ENCODE results near the gene OR52K2.

OR52K2 gene

GRCh38 chr11:4495487-4495886 is 46.4 kb downstream of the OR52K2 start:
- no peak overlapping the region for H3K27ac Mint-ChIP-seq
- CTCF ChIA-PET = interaction anchor here (1.6 to 7.1 kb wide), 2 partner anchors 46 to 310 kb away, joined by 3 to 107 read pairs; no protein-coding TSS in a partner anchor
- H3K36me3 Mint-ChIP-seq = no peaks in the 10 kb centered on the region
- peaks cover 4% of the 10 kb centered on the region for H3K4me1 Mint-ChIP-seq
- no peak for DNase-seq
- H3K27me3 Mint-ChIP-seq = peaks cover 3% of the 10 kb centered on the region
- H3K4me3 Mint-ChIP-seq = no peak overlapping the region
- H3K9me3 Mint-ChIP-seq = no peaks in the 10 kb centered on the region

DNA sequence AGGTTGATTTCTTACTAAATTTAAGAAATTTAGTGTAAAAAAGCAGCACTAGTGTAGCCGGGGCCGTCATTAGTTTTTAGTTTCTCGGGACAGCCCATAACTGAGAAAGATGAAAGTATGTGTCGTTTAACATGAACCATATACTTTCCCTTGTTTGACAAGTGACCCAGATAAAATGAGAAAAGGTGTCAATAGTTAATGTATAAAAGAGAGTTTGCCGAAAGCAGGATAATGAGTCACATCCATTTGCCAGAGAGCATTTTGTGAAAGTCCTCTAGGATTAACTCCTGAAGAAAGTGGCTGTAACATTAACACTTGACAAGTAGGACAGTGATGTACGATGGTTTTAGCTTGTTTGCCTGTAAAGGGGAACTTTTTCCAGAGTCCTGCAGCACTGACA is 46.9 kb downstream of the OR52K2 start:
- no peak overlapping the region for H3K27ac Mint-ChIP-seq
- CTCF ChIA-PET = interaction anchor here (7.1 kb wide), 1 partner anchor 311 kb away, joined by 107 read pairs; no protein-coding TSS in a partner anchor
- peaks cover 4% of the 10 kb centered on the region for H3K4me1 Mint-ChIP-seq
- no peaks in the 10 kb centered on the region for H3K36me3 Mint-ChIP-seq
- H3K27me3 Mint-ChIP-seq = peaks cover 3% of the 10 kb centered on the region
- no peak overlapping the region for H3K4me3 Mint-ChIP-seq
- no peak for DNase-seq
- no peaks in the 10 kb centered on the region for H3K9me3 Mint-ChIP-seq

- Mint-ChIP-seq H3K27me3 (peaks cover 3% of the 10 kb centered on the region), H3K36me3 (no peaks in the 10 kb centered on the region), H3K27ac (no peak overlapping the region), H3K4me3 (no peak overlapping the region), H3K4me1 (peaks cover 4% of the 10 kb centered on the region), H3K9me3 (no peaks in the 10 kb centered on the region)
- CTCF ChIA-PET = interaction anchor here (7.1 kb wide), 1 partner anchor 312 kb away, joined by 107 read pairs; no protein-coding TSS in a partner anchor
- DNase-seq = no peak
Measured at GRCh38 chr11:4496557-4497248, 47.6 kb downstream of the OR52K2 start.
